Suppressor macrophage (primary cell): ENCODE results near the gene TNKS1BP1.
A peak's percentile ranks its signal among the peaks of the same experiment; 100 is the strongest.
"Not testable (repeated sequence)": the region's sequence is repeated elsewhere in the genome, so short reads cannot be mapped to it uniquely, and the experiment has no call there.

ENCODE experiments used
- DNase-seq, 4 experiments: peaks; one replicate each; pipeline ENCODE4 v3.0.0-alpha.2; 2020 to 2022

The TNKS1BP1 gene

DNA sequence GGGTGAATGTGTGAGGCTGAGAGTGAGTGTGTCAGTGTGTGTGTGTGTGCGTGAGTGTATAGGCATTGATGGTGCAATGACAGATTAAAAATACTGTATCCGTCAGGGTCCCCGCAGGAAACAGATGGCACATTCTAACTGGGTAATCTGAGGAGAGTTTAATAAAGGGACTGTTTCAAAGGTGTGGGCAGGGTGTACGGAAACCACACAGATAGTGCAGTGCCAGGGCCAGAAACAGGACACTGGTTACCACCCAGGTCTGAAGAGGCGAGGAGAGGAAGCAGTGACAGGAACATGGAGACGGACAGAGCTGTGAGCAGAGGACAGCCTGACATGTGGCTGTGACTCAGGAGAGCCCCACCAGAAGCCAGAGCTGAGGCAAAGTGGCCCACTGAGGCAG lies 29.9 kb upstream of the TNKS1BP1 start:
- DNase-seq = peak; percentile 47 to 77 (median 72)

DNA sequence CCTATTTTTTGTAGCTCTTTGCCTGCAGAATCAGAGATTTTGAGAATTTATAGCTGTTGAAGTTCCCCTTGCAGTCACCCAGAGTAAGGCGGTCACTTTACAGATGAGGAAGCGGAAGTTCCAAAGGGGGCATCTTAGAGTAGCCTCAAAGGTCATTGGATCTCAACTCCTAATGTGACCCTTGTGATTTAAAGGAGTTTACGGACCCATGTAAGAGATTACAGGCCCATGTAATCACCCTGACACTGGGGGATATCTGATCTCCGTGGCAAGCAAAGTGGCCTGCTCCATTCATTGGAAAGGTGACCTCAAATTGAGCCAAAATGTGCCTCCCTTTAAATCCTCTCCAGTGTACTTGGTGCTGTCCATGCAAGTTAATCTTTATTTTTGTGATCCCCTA lies 29.1 kb upstream of the TNKS1BP1 start:
- peak; percentile 50 to 77 (median 68) for DNase-seq

DNA sequence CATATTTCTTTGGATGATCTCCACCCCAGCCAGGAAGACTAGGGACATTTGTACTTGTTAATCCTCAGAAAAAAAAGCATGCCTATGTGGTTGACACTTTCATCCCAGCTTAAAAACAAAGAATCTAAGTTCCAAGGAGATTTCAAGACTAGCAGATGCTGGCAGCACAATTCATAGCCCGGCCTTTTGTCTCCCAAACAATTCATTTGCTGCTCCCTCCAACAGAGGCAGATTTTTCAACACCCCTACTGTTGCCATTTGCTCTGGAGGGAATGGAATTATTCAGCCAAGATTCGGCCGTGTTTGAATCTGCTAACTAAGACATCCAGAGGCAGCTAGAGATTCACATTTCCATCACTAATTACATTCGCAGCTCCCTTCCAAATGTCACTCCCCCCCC lies 28.7 kb upstream of the TNKS1BP1 start:
- DNase-seq = no peak

DNA sequence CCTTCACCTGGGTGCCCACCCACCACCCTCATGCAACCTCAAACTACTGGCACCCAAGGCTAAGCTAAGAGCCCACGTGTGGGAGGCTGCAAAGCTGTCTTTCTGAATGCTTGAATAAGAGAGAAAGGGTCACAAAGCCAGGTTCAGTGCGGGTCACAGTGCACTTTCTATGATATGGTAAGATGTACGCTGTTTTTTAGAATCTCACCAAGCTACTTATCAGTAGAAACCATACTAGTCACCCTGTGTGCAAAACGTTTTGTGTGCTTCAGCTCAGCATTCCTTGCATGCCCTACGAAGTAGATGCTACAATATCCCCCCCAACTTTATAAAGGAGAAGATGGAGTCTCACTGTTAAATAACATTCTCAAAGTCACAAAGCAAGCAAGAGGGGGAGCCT lies 28.3 kb upstream of the TNKS1BP1 start:
- no peak for DNase-seq

DNA sequence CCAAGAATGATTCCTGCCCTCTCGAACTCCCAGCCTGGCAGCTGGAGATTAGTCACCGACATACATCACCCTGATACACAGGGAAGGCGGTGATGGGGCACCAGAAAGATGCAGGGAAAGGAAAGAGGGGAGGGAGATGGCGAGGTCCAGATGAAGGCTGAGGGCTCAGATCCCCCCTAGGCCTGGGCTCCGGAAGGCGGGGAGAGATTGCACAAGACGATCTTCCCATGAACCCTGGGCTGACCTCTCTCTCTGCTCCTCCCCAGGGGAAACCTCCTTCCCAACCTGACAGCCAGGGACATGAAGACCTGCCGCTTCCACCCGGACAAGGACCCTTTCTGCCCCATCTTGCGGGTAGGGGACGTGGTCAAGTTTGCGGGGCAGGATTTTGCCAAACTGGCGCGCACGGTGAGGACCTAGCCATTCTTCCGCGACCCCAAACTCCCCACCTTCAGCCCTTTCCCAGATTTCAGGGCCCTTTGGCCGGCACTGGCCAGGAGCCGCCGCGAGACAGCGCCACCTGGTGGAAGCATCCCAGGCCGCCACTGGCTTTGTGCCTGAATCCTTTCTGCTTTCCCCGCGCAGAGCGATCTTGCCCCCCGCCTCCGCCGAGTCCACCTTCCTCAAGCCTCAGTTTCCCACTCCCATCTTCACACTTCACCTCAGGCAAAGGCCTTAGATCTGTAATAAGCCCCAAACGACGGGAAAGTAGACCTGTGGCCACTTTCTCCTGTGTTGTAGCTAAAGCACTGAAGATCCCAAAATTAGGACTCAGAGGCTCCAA lies 24.9 kb upstream of the TNKS1BP1 start:
- DNase-seq = peak; percentile 58 to 80 (median 70)

DNA sequence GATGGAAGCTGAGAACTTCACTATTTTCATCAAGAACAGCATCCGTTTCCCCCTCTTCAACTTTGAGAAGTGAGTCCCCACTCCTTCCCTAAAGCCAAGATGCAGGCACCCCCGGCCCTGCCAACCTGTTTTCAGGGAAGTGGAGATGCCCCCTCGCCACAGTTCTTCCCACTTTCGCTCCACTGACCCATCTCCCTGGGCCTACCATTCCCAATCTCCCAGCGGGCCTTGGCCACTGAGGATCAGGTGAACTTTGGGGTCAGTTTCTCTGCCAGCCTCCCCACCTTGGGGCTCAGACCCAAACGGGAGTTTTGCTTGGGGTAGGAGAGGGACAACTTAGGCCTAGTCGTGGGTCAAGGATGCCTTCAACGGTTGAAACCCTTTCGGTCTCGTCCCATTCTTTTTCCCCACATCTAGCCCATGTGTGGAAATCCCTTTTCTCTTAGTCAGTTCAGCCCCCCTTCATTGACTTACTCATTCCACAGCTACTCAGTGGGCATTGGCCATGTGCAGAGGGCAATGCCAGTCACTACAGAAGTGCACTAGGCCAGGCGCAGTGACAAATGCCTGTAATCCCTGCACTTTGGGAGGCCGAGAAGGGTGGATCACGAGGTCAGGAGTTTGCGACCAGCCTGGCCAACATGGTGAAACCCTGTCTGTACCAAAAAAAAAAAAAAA lies 24.0 kb upstream of the TNKS1BP1 start:
- DNase-seq = no peak

DNA sequence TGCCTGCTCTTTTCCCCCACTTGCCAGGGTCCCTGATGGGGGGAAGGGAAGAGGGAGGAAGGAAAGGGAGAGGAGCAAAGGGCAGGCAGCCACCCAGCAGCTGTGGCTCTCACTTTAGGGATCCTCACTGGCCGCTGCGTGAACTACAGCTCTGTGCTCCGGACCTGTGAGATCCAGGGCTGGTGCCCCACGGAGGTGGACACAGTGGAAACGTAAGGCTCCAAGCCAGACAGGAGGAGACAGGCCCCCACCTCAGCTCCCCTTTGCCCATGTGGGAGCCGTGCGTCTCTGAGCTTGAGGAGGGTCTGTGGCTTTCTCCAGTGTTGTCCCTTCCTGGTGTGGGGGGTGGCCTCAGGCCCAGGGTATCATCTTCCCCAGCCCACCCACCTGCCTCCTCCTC lies 23.3 kb upstream of the TNKS1BP1 start:
- DNase-seq = no peak

DNA sequence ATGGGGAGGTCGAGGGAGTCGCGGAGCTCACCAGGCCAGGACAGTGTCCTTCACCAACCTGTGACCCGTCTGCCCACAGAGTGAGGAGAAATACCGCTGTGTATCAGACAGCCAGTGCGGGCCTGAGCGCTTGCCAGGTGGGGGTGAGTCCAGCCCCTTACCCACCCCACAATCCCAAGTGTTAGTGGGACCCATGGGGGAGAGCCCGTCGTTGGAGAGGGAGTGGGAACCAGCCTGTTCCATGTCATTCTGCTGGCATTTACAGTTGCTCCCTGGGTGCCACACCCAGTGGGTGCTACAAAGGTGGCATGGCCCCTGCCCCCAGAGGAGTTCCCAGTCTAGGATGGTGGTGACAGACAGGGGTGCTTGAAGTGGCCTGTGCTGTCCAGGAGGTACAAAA lies 22.6 kb upstream of the TNKS1BP1 start:
- no peak for DNase-seq

DNA sequence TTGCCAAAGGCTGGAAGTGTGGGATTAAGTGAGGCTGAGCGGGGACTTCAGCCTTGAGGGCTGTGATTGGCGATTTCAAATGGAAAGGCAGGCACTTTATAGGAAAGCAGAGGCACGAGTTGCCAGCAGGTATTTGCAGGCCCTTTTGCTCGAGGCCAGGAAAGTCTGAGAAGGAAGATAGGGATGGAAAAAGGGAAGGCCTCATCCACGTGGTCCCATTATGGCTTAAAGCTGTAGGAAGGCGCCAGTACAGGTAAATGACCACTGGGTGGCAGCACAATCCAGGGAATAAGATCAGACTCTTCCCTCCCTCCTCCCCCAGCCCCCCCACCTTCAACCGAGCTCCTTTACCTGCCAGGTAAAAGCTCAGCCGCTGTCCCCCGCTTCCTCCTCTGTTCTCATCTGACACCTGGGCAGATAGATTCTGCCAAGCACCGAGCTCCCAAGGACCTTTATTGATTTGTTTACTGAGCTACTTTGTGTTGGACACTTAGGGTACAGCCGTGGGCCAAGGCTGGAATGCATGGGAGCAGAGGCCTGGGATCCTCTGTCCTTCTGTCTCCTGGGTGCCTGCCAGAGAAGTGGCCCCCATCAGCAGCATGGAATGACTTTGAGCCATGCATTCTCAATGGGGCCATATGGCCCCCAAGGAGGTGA lies 20.9 kb upstream of the TNKS1BP1 start:
- DNase-seq = peak; percentile 77 to 88 (median 85)

DNA sequence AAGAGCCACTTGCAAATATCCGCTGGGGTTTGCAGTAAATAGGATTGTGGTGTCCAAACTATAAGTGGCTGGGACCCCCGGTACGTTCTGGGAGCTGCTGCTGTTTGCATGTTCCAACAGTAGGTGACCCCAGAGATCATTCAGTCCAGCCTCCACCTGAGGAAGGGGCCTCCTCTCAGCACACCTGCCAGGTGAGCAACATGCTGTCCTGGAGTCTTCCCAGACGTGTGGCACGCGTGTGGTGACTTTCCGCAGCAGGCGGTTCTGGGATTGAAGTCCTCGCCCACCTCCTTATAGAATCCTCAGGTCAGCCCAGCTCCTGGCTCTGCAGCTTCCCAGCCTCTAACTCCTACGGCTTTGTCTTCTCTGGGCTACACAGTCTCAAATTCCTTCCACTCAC lies 20.1 kb upstream of the TNKS1BP1 start:
- DNase-seq = no peak

DNA sequence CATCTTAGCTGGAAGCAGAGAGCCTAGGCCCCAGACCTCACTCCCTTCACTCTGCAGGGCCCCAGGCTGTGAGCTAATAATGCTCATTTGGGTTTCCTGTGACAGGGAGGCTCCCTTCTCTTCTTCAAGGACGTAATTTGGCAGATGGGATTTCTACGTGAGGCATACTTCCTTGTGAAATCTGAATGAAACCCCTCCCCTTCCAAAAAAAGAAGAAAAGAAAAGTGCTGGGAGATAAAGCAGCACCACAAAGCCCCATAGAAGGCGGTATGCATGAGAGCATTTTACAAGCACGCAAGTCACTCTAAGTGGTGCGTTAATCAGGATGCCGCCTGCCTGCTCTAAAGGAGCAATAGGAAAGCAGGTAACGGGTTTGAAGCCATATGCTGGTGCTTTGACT lies 19.1 kb upstream of the TNKS1BP1 start:
- DNase-seq = no peak

DNA sequence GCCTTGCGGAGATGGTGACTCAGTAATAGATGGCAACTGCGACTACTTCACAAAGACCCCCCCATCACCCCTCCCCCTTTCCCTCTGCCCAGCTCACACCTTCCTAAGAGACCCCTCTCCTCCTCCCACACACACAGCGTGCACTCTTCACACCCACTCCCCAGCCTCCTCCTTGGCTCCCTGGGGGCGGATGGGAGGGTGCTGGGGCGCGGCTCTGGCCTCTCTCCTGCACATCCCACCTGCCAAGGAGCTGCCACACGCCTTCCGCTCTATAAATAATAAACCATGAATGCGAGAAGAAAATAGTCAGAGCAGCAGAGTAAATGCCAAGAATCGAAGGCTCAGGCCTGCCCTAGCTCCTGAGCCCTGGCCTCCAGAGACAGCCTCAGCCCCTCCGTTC lies 17.9 kb upstream of the TNKS1BP1 start:
- DNase-seq = no peak

DNA sequence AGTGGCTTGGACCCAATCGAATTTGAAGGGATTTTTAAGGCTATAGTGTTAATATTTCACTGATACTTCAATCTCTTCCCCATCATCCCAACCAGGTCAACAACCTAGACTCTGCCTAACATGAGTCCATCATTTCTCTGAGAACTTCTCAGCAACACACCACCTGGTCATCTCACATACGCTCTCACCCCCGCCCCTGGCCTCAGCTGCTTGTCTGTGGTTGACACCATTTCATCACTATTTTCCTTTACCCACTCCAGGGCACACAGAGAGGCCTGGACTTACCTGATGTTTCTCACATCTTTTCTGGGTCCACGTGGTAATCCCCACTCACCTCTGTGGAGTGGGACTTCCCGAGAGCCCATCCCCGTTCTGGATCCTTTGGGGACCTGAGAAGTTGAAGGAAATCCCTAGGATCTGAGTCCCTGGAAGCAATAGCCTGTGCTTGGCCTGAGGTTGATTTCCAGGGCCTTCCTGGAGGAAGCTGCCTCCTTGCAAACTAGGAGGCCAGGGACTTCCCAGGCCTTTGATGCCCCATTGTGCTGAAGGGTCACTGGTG lies 16.6 kb upstream of the TNKS1BP1 start:
- no peak for DNase-seq

DNA sequence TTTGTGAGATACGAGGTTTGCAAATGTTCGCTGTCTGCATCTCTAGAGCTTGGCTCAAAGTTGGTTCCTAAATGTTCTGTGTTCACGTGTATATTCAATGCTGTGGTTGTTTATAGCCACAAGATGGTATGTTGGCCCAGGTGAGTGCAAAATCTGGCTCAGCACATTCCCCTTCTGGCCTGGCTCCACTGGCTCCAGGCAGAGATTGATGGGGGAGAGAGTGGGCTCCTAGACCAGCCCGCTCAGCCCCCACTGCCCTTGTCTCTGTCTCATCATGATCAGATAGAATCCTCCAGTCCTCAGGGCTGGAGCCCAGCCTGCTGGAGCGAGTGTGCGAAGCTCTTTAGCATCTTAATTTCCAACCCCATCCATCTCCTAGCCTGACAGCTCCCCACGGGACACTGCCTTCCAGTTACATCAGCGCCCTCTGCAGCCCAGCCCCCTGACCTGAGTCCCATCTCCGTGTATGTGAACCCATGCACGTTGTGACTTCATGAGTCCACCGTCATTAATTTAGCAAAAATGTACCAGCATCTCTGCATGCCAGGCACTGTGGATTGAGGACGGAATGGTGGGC lies 15.4 kb upstream of the TNKS1BP1 start:
- DNase-seq = no peak

DNA sequence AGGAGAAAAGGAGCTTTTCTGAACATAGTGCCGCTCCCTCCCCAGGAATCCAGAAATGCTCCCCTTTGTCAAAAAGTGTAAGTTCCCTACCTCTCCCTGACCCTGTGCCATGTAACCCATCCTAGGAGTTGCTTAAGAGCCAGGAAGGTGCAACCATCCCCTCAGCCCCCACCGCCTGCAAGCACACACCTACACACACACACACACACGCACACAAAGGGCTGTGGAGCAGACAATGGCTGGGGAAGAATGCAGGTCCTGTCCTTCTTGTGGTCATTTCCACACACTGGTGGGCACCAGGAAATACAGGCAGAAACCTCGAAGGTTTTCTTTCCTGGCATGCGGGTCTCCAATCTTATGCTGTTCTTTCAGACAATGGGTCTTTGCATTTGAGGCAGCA lies 14.6 kb upstream of the TNKS1BP1 start:
- no peak for DNase-seq

DNA sequence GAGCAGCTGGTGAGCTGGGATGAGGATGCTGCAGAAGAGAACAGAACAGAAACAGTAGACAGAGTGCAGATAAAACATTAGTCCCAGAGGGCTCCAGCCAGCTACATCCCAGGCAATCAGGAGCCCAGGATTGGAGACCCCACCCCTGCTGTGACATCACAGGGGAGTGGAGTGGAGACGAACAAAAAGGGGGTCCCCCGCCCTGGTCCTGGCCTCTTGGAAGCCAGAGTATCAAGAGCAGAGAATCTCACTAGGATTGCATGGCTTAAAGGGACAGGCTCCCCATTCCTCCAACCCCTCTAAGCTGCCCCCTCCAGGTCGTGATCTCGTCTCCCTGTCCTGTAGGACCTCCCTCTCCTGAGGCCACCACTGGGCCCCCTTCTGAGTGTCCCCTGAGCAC lies 13.4 kb upstream of the TNKS1BP1 start, which contains the start of gene P2RX3:
Gene P2RX3 (plus strand): TSS at position 211 of the 400 bp plus-strand sequence. CDS start 199 bp downstream, outside the sequence.
- DNase-seq = no peak

DNA sequence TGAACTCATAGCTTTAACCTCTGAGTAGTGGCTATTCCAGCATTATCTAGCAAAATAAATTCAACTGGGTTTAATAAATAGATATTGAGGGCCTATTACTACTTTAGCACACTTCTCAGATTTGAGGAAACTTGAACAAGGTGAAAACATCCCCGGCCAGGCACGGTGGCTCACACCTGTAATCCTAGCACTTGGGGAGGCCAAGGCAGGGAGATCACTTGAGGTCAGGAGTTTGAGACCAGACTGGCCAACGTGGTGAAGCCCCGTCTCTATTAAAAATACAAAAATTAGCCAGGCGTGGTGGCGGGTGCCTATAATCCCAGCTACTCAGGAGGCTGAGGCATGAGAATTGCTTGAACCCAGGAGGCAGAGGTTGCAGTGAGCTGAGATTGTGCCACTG lies 12.1 kb upstream of the TNKS1BP1 start:
- DNase-seq = not testable (repeated sequence)

DNA sequence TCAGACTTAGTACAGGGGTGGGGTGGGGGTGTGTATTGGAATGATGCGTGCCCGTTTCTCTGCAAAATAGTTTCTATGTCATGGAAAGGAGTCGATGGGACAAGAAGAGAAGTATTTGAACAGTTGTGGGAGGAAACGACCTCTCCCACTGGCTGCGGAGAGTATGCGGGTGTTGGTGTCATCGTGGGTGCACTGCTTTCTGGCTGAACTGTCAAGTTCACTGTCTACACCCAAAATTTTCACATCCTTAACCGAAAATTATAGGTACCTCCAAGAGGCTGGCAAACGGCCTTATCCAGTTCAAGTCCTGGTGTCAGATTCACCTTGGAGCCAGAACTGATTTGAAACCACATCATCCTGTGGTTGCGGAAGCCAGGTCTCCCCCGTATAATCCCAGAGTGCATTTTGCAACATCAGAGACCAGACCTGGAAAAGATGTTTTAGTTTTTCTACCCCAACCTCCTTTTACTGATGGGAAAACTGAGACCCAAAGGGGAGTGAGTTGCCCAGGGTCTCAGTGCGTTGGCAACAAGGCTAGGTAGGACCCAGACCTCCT lies 11.4 kb upstream of the TNKS1BP1 start:
- DNase-seq = peak in 2 of 4 experiments; percentile 30 to 37

DNA sequence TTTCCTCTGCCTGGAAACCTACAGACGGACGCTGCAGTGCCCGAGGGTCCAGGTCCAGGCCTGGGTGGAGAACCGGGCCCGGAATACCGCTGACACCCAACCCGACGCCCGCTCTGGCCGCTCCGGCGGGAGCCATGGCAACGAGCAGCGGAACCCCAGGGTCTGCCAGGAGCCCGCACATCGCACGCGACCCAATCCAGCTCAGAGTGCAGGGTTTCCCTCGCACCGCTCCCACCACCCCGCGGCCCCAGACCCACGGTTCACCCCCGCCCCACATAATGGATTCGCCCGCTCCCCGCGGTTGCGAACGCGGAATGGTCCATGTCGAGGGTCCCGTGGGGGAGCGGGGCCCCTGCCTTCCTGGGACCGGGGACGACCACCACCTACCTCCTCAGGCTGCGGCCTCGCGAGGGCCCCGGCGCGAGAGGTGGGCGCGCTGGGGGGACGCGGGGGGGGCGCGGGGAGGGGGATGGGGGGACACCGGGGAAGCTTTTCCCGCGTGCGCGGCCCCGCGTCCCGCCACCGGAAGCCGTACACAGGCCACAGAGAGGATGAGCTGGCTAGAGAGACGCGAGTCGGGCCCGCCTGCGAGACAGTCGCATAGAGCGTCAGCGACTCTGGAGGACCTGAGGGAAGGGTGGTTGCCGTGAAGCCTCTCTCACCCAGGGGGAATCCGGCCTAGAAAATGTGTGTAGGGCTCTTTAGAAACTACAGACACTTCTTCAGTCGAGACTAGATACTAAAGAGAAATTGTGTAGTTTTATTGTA lies 10.8 kb upstream of the TNKS1BP1 start, which contains the start of gene SSRP1:
Gene SSRP1 (minus strand): TSS at position 550 of the 768 bp plus-strand sequence. CDS start 771 bp downstream, outside the sequence.
- DNase-seq = peak; percentile 88 to 93 (median 92)

DNA sequence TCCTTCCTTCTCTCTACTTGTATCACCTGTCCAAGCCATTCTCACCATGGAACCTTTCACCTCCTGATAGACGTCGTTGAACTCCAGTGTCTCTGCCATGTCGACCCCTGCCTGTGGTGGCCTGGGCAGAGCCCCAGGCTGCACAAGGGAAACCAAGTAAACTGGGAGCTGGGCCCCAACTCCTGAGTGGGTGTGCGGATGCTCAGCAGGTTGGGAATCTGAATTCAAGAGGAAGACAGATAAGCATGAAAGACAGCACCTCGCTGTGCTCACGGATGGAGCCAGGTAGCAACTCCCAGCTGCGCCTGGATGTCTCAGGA lies 10.2 kb upstream of the TNKS1BP1 start:
- no peak for DNase-seq

DNA sequence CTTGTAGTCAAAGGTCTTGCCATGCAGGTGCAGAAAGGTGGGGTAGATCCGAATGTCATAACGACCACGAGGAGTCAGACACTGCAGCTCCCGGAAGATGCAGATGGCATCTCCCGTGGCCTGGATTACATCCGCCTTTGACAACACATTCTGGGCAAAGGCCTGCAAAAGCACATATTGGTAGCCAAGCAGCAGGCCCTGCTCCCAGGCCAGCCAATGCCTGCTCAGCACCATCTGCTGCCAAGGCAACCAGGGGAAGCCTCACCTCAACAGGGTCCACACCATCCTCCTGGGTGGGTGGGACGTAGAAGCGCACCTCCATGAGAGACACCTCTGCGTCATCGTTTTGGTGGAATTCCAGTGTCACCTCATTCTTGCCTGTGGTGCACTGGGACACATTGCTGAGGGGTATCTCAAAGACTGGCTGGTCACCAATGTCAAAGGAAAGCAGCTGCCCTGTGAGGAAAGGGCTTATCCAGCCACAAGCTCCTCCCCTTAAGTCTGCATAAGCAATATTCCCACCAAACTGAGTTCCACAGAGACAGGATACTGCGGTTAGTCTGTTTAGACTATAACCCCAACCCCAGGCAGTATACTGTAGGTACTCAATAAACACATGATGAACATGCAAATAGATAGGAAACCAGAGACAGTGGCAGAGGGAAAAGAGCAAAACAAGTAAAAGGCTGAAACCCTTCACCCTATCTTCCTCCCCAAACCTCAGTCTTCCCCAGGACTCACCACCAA lies 8.1 kb upstream of the TNKS1BP1 start:
- DNase-seq = no peak
